IMR-90 (cell line): Measurements from ENCODE around the gene HOXC13. TPM values are rescaled to one million over a fixed set of nuclear protein-coding genes. Genes with fewer than 3 reads are reported as not detected.

Source experiments
- ATAC-seq: fragments of 200-7000 bp; cut with Tn5 transposase; 2 replicates; pipeline ENCODE4 v1.9.1; 2020; ENCODE audit warnings: low read depth, mild to moderate bottlenecking, moderate library complexity
- BruUV-seq: library from RNA; stranded (reverse); fragments of 400-500 nt; replicated peaks from 2 replicates; lab custom pipeline; 2021; lab: Mats Ljungman, UMichigan
- CTCF ChIA-PET: fragments of 300-600 bp; formaldehyde crosslinking; extraction: SDS; loops from one replicate; lab custom pipeline; 2021; ENCODE audit warnings: antibody characterized with exemption; lab: Yijun Ruan, JAX
- POLR2A ChIA-PET: fragments of 300-600 bp; sonication (Branson Sonifier 250); formaldehyde crosslinking; loops from one replicate; lab custom pipeline; 2022; ENCODE audit warnings: antibody characterized with exemption; ENCODE audit not compliant: unreplicated experiment; lab: Charles Lee
- DNase-seq: peaks from one replicate; pipeline ENCODE4 v3.0.0; 2013
- H2AFZ ChIP-seq: replicated peaks from 2 replicates; pipeline ENCODE3; 2013; ENCODE audit warnings: low read length, mild to moderate bottlenecking; ENCODE audit not compliant: poor library complexity
- H2AK5ac ChIP-seq: 2 replicates; pipeline ENCODE4 v1.6.1; 2013; ENCODE audit warnings: low read depth, low read length, inconsistent platforms
- H2AK9ac ChIP-seq: replicated peaks from 2 replicates; pipeline ENCODE3; 2013; ENCODE audit warnings: mild to moderate bottlenecking, low read depth, low read length, moderate library complexity; ENCODE audit not compliant: poor library complexity
- H2BK120ac ChIP-seq: 2 replicates; pipeline ENCODE4 v1.6.1; 2013; ENCODE audit warnings: low read depth, low read length, inconsistent platforms
- H2BK15ac ChIP-seq: 3 replicates; pipeline ENCODE4 v1.6.1; 2013; ENCODE audit warnings: low read depth, low read length, inconsistent platforms
- H2BK20ac ChIP-seq: 2 replicates; pipeline ENCODE4 v1.6.1; 2013; ENCODE audit warnings: low read depth, mild to moderate bottlenecking, inconsistent platforms, low read length, moderate library complexity
- H2BK5ac ChIP-seq: 2 replicates; pipeline ENCODE4 v1.6.1; 2013; ENCODE audit warnings: mild to moderate bottlenecking, low read depth, low read length, inconsistent platforms; ENCODE audit not compliant: poor library complexity, severe bottlenecking
- H3K14ac ChIP-seq: replicated peaks from 2 replicates; pipeline ENCODE4 v1.6.1; 2013; ENCODE audit warnings: low read depth, low read length, inconsistent platforms
- H3K18ac ChIP-seq: 2 replicates; pipeline ENCODE4 v1.6.1; 2013; ENCODE audit warnings: low read depth, low read length, control low read depth
- H3K23ac ChIP-seq: 2 replicates; pipeline ENCODE4 v1.6.1; 2013; ENCODE audit warnings: low read depth, low read length, inconsistent platforms
- H3K27ac ChIP-seq: 2 replicates; pipeline ENCODE4 v1.5.1; 2013; ENCODE audit warnings: mild to moderate bottlenecking, control low read depth, low read length; ENCODE audit not compliant: insufficient read depth
- H3K27me3 ChIP-seq: 2 replicates; pipeline ENCODE4 v1.6.1; 2013; ENCODE audit warnings: low read length; ENCODE audit not compliant: control insufficient read depth, insufficient read depth
- H3K36me3 ChIP-seq: 2 replicates; pipeline ENCODE4 v1.6.1; 2013; ENCODE audit warnings: low read length, mixed read lengths; ENCODE audit not compliant: control insufficient read depth, insufficient read depth
- H3K4ac ChIP-seq: 2 replicates; pipeline ENCODE4 v1.6.1; 2013; ENCODE audit warnings: low read depth, low read length, inconsistent platforms
- H3K4me1 ChIP-seq: 2 replicates; pipeline ENCODE4 v1.6.1; 2013; ENCODE audit warnings: low read length, mixed read lengths; ENCODE audit not compliant: control insufficient read depth, insufficient read depth
- H3K4me2 ChIP-seq: 2 replicates; pipeline ENCODE4 v1.6.1; 2013; ENCODE audit warnings: low read depth, mild to moderate bottlenecking, control low read depth, low read length, moderate library complexity
- H3K4me3 ChIP-seq: 2 replicates; pipeline ENCODE4 v1.5.1; 2013; ENCODE audit warnings: low read depth, mild to moderate bottlenecking, control low read depth, low read length, moderate library complexity; ENCODE audit not compliant: insufficient read depth
- H3K56ac ChIP-seq: 2 replicates; pipeline ENCODE4 v1.6.1; 2013; ENCODE audit warnings: low read length, inconsistent platforms; ENCODE audit not compliant: insufficient read depth; ENCODE audit errors: extremely low read depth
- H3K79me1 ChIP-seq, 2 experiments: 2 replicates each; pipeline ENCODE4 v1.6.1; 2013; ENCODE audit warnings: low read length in 2 of 2, inconsistent platforms in 1 of 2, low read depth in 1 of 2
- H3K9ac ChIP-seq: 2 replicates; pipeline ENCODE4 v1.6.1; 2013; ENCODE audit warnings: low read depth, low read length, control low read depth
- H3K9me1 ChIP-seq: 2 replicates; pipeline ENCODE4 v1.6.1; 2013; ENCODE audit warnings: low read length, inconsistent platforms; ENCODE audit not compliant: insufficient read depth
- H3K9me3 ChIP-seq: 2 replicates; pipeline ENCODE4 v1.6.1; 2013; ENCODE audit warnings: low read length; ENCODE audit not compliant: control insufficient read depth, insufficient read depth
- H4K20me1 ChIP-seq: 2 replicates; pipeline ENCODE4 v1.6.1; 2013; ENCODE audit warnings: low read length, inconsistent platforms; ENCODE audit not compliant: insufficient read depth
- H4K5ac ChIP-seq: 2 replicates; pipeline ENCODE4 v1.6.1; 2013; ENCODE audit warnings: mild to moderate bottlenecking, low read depth, low read length, control low read depth
- H4K8ac ChIP-seq, 2 experiments: 2 replicates each; pipeline ENCODE4 v1.6.1; 2013; ENCODE audit warnings: low read depth in 2 of 2, low read length in 2 of 2, control low read depth in 1 of 2, inconsistent platforms in 1 of 2
- H4K91ac ChIP-seq: 2 replicates; pipeline ENCODE4 v1.6.1; 2013; ENCODE audit warnings: low read depth, low read length, inconsistent platforms; ENCODE audit not compliant: insufficient read depth
- BHLHE40 ChIP-seq: fragments of 150-350 bp; IDR thresholded peaks from 2 replicates; pipeline ENCODE4 v1.6.1; 2016; ENCODE audit warnings: mild to moderate bottlenecking, low read depth, low read length
- CEBPB ChIP-seq: IDR thresholded peaks from 2 replicates; pipeline ENCODE4 v1.6.1; 2012; ENCODE audit warnings: low read depth, low read length, improper control_type of control experiment
- FOS ChIP-seq: fragments of 150-350 bp; IDR thresholded peaks from 2 replicates; pipeline ENCODE4 v1.6.1; 2016; ENCODE audit warnings: low read depth, low read length
- MAZ ChIP-seq: IDR thresholded peaks from 2 replicates; pipeline ENCODE4 v1.6.1; 2012; ENCODE audit warnings: low read depth, mild to moderate bottlenecking, low read length, improper control_type of control experiment, moderate library complexity, borderline replicate concordance
- MXI1 ChIP-seq: IDR thresholded peaks from 2 replicates; pipeline ENCODE4 v1.6.1; 2012; ENCODE audit warnings: low read depth, mild to moderate bottlenecking, low read length, moderate library complexity, borderline replicate concordance
- POLR2A ChIP-seq: IDR thresholded peaks from 2 replicates; pipeline ENCODE4 v1.6.1; 2012; ENCODE audit warnings: mild to moderate bottlenecking, low read depth, low read length
- RCOR1 ChIP-seq: IDR thresholded peaks from 2 replicates; pipeline ENCODE4 v1.6.1; 2012; ENCODE audit warnings: mild to moderate bottlenecking, low read length, improper control_type of control experiment; ENCODE audit not compliant: insufficient replicate concordance
- SMC3 ChIP-seq: fragments of 150-350 bp; IDR thresholded peaks from 2 replicates; pipeline ENCODE4 v1.6.1; 2016; ENCODE audit warnings: low read depth, mild to moderate bottlenecking, antibody characterized with exemption, low read length, moderate library complexity
- WGBS, 2 experiments: methylation state at CpG; one replicate each; pipeline versions ENCODE4 v1.1.5 to v1.1.7; 2013; ENCODE audit warnings: missing lambda C conversion rate in 2 of 2; ENCODE audit not compliant: insufficient read length in 1 of 2; ENCODE audit errors: extremely low coverage in 2 of 2; 5-methylcytosine and 5-hydroxymethylcytosine counted together
- dilution Hi-C: fragments of 300-500 bp; cut with HindIII; formaldehyde crosslinking; loops from one replicate; pipeline ENCODE4 v1.14.3; 2018; ENCODE audit warnings: low sequenced_read_pairs; ENCODE audit not compliant: unreplicated experiment
- in situ Hi-C: fragments of 300-500 bp; cut with MboI; formaldehyde crosslinking; loops from 3 replicates; pipeline ENCODE4 v1.14.3; 2019; ENCODE audit warnings: low sequenced_read_pairs, inconsistent platforms, mixed read lengths
- intact Hi-C: fragments of 100-400 bp; cut with micrococcal nuclease; formaldehyde crosslinking; loops from 2 replicates; pipeline ENCODE4 v1.10.0; 2022
- polyA plus RNA-seq, 3 experiments: library from polyadenylated mRNA; depleted of rRNA; stranded (reverse); fragments of >200 nt; gene quantifications; 2 replicates each; pipeline ENCODE4 v1.2.3, GENCODE V29; 2012; ENCODE audit warnings: low replicate concordance in 1 of 3
- total RNA-seq: library from RNA; depleted of rRNA; stranded (reverse); fragments of >200 nt; gene quantifications from 2 replicates; pipeline ENCODE4 v1.2.3, GENCODE V29; 2012
- TF ChIP-seq, protein P1 (sequence below): fragments of 150-350 bp; IDR thresholded peaks from 2 replicates; pipeline ENCODE4 v1.6.1; 2017; ENCODE audit warnings: mild to moderate bottlenecking, antibody characterized with exemption, low read length, low read depth
- TF ChIP-seq, protein P2 (sequence below): fragments of 150-350 bp; IDR thresholded peaks from 2 replicates; pipeline ENCODE4 v1.6.1; 2016; ENCODE audit warnings: low read depth, mild to moderate bottlenecking, low read length, moderate library complexity, borderline replicate concordance

HOXC13 gene
- total and polyA plus RNA-seq, 2 of the 4 experiments (the other 2 are of a cell fraction): not detected

GRCh38 chr12:53980104-53980801, 41.6 kb downstream of the HOXC13 start:
- Histone ChIP-seq H2BK15ac (no peak overlapping the region), H4K8ac (no peak overlapping the region), H3K23ac (no peak overlapping the region), H2BK5ac (no peak overlapping the region), H3K4me1 (peaks cover 2% of the 10 kb centered on the region; the same call in 1 of the 2 replicates), H3K14ac (no peak overlapping the region), H3K36me3 (no peaks in the 10 kb centered on the region), H3K56ac (no peak overlapping the region), H3K4ac (no peak overlapping the region), H3K9me3 (peaks cover 9% of the 10 kb centered on the region), H3K9me1 (no peaks in the 10 kb centered on the region), H3K79me1 (no peaks in the 10 kb centered on the region), H2AK9ac (no peak overlapping the region), H3K4me3 (no peak overlapping the region), H4K20me1 (peaks cover 2% of the 10 kb centered on the region; the same call in 1 of the 2 replicates), H4K5ac (no peak overlapping the region), H4K91ac (no peak overlapping the region), H3K9ac (no peak overlapping the region), H2BK120ac (no peak overlapping the region), H3K27me3 (peaks cover 93% of the 10 kb centered on the region), H3K18ac (no peak overlapping the region), H3K27ac (no peak overlapping the region), H2AFZ (no peak overlapping the region), H3K4me2 (no peak overlapping the region), H2BK20ac (no peak overlapping the region), H2AK5ac (no peak overlapping the region)
- in situ Hi-C loops (no loop called here), intact Hi-C loops (no loop called here), dilution Hi-C loops (no loop called here)
- DNase-seq (no peak), ATAC-seq (no peak)
- ChIA-PET POLR2A (interaction anchor here (0.6 kb wide), 1 partner anchor 20 kb away, joined by 3 read pairs; the partner anchor contains the start of gene HOXC9), CTCF (no interaction called here)
- no TSS peak for BruUV-seq
- TF ChIP-seq, protein P1, sequence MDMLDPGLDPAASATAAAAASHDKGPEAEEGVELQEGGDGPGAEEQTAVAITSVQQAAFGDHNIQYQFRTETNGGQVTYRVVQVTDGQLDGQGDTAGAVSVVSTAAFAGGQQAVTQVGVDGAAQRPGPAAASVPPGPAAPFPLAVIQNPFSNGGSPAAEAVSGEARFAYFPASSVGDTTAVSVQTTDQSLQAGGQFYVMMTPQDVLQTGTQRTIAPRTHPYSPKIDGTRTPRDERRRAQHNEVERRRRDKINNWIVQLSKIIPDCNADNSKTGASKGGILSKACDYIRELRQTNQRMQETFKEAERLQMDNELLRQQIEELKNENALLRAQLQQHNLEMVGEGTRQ: no peak
- TF ChIP-seq MAZ (no peak), FOS (no peak), RCOR1 (no peak), MXI1 (no peak), SMC3 (no peak), CEBPB (no peak), POLR2A (no peak), BHLHE40 (no peak)
- TF ChIP-seq, protein P2, sequence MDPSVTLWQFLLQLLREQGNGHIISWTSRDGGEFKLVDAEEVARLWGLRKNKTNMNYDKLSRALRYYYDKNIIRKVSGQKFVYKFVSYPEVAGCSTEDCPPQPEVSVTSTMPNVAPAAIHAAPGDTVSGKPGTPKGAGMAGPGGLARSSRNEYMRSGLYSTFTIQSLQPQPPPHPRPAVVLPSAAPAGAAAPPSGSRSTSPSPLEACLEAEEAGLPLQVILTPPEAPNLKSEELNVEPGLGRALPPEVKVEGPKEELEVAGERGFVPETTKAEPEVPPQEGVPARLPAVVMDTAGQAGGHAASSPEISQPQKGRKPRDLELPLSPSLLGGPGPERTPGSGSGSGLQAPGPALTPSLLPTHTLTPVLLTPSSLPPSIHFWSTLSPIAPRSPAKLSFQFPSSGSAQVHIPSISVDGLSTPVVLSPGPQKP: no peak
- WGBS, 2 experiments: no CpG with 5 or more reads among the region's 7 CpGs
